ENCODE measurements around the gene LTA4H.
"Not testable (repeated sequence)": the region's sequence is repeated elsewhere in the genome, so short reads cannot be mapped to it uniquely, and the experiment has no call there.

Gene LTA4H

DNA sequence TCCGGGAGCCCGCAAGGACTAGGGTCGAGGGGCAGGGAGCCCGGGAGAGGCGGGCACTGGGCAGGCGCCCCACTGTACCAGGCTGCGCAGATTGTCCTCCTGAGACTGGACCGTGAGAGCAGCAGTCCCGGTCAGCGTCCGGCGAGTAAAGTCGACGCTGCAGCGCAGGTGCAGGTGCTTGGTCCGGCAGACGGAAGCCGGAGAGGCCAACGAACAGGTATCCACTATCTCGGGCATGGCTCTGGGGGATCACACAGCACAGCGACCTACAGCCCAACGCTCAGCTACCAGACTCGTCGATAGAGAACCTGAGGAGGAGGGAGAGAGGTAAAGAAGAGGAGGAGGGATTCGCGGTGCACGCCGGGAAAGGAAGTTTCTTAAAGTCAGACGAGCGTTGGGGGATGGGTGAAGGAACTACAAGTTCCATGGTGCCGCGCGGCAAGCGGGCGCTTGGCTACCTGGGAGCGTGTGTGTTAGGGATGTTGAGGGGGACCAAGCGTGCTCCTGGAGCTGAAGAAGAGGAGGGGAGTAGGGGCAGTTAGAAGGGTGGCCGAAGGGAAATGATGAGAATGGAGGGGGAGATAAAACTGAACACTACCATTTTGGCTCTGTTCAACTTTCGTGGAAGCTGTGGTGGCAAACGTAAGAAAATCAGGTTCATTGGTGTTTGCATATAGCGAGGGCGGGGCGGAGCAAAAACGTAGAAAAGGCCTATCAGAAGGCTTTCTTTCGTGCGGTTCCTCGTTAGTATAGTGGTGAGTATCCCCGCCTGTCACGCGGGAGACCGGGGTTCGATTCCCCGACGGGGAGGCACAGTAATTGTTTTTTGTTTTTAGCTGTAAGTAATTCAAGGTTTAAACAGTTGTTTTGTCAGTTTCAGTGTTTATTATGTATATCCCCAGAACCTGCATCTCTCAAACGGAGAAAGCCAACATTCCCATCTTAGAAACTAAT, at the start of gene LTA4H:
TSS of gene LTA4H (minus strand) at position 305 of the 954 bp plus-strand sequence. CDS start at position 237, 68 bp downstream.
- DNase-seq (ENCODE audit: low read depth in 3 of 3), result peak; percentile 87 to 95 (median 94)

DNA sequence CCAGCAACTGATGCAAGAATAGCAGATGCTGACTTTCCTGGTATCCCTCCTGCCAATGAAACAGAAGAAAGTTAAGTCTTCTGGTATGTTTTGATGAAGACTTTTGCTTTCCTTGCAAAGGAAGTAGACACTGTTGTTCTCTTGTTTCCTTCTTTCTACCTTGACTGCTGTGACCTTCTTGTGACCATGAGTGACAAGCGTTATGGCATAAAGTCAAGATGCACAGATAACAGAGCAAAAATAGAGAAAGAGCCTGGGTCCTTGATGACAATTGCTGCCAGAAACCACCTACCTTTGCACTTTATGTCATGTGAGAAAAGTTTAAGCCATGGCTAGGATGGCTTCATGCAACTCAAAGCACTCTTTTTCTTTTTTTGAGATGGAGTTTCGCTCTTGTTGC, 49.2 kb upstream of the LTA4H start:
- no peak for DNase-seq (ENCODE audit: low read depth in 3 of 3)

DNA sequence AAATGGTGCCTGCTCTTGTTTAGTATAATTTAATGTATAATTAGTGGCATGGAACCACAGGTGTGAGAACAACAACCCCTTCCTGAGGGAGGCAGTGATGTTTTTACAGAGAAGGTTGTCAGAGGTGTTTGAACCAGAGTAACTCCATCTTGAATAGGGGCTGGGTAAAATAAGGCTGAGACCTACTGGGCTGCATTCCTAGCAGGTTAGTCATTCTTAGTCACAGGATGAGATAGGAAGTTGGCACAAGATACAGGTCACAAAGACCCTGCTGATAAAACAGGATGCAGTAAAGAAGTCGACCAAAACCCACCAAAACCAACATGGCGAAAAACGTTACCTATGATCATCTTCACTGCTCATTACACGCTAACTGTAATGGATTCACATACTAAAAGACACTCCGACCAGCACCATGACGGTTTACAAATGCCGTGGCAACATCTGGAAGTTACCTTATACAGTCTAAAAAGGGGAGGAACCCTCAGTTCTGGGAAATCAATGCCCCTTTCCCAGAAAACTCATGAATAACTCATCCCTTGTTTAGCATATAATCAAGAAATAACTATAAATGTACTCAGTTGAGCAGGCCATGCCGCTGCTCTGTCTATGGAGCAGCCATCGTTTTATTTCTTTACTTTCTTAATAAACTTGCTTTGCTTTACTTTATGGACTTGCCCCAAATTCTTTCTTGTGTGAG, 47.8 kb upstream of the LTA4H start:
- no peak for DNase-seq (ENCODE audit: low read depth in 3 of 3)

DNA sequence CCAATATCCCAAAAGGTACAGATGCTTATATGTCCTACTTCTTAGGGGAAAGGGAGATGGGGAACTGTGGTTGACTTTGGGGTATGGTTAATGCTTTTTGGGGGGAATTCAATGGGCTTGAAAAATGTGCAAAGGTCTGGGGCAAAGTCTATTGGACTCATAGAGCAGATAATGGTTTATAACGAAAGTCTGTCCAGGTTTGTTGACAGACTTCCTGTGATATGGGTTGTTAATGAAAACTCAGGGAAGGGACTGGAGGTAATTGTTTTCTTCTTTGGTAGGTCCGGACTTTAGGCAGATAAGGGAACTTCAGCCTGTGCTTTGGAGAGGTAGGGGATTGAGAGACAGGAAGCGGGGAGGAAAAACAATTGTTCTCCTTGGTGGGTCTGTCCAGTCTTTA, 46.2 kb upstream of the LTA4H start:
- DNase-seq (ENCODE audit: low read depth in 3 of 3), result no peak

DNA sequence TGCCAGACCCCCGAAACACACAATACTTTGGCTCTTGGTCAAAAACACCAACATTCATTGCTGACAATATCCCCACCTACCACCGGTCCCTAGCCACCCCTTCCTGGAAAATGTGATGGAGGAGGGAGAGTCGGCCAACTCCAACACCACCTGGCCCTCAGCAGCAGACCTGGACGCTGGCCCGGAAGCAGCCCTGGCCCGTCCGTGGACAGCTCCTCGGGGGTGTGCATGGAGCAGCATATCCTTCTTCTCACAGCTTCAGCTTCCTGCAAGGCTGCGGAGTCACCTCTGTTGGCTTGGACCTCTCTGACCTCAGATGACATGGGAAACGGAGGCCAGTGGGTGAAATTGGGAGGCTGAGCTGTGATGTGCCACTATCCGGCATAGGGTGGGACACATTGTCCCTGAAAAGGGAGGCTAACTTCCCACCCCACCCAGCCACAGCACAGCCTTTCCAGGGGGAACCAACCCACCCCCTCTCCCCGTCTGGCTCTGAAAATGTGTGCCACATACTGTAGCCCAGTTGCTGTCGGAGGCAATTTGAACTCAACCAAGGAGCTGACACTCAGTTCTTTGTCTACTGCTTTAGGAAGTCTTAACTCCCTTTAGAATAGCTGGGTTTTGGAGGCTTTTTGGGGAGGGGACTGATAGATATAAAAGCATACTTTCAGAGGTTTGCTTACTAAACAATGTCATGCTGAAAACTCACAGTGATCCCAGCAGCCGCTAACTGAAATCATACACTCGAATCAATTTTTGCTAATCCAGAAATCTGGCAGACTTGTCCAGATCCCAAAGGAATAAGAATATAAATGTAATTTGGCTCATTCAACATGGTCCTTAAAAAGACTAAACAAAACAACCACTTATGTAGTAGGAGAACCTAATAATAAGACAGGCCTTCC, 43.1 kb upstream of the LTA4H start:
- no peak for DNase-seq (ENCODE audit: low read depth in 3 of 3)

DNA sequence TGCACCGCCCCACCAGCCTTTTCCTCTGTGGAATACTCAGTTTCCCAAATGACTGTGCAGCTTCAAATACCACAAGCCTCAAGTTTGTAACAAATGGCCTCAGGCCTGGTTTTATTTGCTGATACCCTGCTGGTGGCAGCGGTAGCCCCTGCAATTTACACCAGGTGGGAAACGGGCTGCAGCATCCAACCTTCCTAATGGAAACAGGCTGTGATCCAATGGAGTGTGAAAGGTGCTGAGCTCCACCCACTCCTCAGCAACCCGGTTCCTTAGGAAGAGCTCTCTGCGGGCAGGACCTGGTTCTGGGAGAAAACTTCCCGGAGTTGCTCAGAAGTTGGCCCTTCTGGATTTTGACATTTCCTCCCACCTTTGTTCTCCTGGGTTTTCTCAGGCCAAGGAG, 41.7 kb upstream of the LTA4H start:
- no peak for DNase-seq (ENCODE audit: low read depth in 3 of 3)

DNA sequence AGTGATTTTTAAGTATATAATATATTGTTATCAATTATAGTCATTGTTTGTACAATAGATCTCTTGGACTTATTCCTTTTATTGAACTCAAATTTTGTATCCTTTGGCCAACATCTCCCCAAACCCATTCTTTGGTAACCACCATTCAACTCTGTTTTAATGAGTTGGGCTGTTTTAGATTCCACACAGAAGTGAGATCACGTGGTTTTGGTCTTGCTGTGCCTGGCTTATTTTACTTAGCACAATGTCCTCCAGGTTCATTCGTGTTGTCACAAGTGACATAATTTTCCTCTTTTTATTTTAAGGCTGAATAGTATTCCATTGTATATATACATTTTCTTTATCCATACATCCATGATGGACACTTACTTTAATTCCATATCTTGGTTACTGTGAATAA, 40.2 kb upstream of the LTA4H start:
- no peak for DNase-seq (ENCODE audit: low read depth in 3 of 3)

DNA sequence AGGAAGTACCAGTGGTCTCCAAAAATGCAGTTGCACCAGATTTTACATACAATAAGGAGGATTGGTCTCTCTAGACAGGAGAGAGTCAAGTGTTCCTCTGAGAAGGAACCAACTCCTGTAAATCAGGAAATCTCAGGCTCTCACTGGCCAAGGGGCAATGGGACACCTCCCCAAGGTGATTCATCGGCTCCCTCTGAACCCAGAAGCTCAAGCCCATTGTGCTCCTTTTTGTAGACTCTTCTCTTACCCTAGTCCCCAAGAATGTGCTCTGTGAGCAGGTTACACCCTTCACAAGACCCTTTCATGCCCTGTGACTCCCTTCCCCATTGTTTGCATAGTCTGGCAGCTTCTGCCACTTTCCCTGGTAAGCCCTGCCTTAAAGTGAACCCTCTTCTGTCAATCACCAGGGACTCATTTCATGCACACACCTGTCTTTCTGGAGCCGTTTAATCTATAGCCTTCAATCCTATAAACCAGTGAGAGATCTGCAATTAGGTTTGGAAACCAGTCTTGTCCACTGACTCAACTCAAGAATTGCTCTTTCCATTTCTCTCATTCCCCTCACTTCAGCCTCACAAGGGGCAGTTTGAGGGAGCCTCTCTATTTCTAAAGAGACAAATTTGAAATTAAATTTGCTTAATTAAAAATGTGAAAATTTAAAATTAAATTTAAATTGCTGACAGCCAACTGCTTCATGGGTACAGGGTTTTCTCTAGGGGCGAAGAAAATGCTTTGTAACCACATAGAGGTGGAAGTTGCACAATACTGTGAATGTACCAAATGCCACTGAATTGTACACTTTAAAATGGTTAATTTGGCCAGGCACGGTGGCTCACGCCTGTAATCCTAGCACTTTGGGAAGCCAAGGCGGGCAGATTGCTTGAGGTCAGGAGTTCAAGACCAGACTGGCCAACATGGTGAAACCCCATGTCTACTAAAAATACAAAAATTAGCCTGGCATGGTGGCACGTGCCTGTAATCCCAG, 38.3 kb upstream of the LTA4H start:
- DNase-seq (ENCODE audit: low read depth in 3 of 3), result no peak

DNA sequence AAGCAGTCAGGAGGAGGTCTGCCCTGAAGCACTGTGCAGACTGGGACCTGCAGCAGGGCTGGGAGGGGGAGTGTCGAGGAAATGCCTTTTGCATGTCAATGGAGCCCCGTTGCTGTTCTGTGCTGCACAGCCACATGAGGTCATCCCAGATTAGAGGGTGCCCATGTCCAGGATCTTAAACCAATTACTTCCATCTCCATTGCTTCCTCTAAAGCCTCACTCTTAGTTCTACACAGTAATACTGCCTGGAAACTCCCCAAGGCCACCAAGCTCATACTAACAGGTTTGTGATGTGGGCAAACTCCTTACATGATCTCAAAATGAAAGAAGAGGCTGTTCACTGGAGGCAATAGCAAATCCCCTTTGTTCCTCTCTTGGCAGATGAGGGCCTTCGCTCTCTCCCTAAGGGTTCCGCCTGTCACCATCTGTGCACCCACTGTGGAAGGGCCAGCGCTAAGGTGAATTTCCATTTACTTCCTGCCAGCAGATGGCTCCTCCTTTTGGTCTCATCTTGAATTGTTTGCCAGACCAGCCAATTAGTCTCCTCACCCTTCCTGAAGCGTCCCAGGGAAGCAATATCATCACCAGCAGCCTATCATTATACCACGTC, 35.4 kb upstream of the LTA4H start:
- DNase-seq (ENCODE audit: low read depth in 3 of 3), result no peak

DNA sequence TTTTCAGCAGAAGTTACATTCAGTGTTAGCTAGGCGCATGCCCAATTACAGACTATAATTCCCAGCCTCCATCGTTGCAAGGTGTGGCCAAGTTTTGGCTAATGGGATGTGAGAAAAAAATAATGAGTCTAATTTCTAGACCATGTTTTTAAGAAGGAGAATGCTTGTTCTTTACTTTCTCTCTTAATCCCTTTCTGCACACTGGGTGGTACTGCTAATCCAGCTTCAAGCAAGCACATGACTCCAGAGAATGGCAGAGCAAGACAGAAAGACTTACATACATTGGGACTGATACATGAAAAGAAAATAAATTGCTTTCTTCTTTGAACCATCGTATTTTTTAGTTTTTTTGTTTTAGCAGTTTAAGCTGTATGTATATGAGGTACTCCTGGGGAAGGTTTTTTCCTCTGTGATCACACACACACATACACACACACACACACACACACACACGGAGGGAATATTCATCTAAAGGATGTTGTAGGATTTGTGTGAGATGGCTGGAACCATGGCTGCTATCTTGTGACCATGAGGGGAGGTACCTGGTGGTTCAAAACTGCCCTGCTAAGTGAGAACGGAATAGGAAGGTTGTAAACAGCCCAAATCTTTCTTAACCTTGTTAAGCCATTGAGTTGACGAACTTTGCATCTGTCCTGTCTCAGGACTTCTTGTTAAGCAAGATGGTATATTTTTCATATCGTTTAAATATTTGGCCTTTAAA, 34.3 kb upstream of the LTA4H start:
- DNase-seq (ENCODE audit: low read depth in 3 of 3), result no peak

DNA sequence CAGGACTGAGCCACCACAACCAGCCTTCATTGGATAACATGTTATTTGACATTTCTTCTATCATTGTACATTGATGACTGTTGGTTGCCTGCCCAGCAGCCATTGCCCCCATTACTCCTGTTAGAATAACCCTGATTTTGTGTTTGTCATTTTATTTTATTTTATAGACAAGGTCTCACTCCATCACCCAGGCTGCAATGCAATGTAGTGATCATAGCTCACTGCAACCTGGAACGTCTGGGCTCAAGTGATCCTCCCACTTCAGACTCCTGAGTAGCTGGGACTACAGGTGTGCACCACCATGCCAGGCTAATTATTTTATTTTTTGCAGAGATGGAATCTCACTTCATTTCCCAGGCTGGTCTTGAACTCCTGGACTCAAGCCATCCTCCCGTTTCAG, 33.2 kb upstream of the LTA4H start:
- DNase-seq (ENCODE audit: low read depth in 3 of 3), result no peak

DNA sequence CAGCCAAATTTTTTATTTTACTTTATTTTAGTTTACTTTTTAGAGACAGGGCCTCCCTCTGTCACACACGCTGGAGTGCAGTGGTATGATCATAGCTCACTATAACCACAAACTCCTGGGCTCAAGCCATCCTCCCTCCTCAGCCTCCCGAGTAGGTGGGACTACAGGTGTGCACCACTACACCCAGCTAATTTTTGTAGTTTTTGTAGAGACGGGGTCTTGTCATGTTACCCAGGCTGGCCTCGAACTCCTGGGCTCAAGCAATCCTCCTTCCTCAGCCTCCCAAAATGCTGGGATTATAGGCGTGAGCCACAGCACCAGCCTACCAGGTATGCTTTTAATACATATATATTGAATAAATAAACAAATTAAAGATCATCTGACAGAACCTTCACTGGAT, 32.7 kb upstream of the LTA4H start:
- no peak for DNase-seq (ENCODE audit: low read depth in 3 of 3)

DNA sequence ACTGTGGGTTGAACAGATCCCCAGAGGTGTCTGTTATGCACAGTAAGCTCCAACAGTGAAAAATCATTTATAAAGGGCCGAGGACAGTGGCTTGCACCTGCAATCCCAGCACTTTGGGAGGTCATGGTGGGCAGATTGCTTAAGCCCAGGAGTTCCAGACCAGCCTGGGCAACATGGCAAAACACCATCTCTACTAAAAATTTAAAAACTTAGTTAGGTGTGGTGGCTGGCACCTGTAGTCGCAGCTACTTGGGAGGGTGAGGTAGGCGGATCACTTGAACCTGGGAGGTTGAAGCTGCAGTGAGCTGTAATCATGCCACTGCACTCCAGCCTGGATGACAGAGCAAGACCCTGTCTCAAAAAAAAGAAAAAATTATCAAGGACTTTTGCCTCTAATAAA, 30.4 kb upstream of the LTA4H start:
- DNase-seq (ENCODE audit: low read depth in 3 of 3), result not testable (repeated sequence)

DNA sequence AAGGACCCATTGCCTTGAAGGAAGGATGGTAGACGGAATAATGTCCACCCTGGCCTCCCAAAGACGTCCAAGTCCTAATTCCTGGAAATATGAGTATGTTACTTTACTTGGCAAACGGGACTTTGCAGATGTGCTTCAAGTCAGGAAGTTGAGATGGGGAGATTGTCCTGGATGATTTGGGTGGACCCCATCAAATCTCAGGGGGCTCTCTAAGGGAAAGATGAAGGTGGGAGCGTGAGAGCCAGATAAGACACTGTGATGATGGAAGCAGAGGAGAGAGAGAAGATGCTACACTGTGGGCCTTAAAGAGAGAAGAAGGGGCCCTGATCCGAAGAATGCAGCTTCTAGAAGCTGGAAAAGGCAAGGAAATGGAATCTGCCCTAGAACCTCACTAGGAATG, 29.6 kb upstream of the LTA4H start:
- DNase-seq (ENCODE audit: low read depth in 3 of 3), result no peak

DNA sequence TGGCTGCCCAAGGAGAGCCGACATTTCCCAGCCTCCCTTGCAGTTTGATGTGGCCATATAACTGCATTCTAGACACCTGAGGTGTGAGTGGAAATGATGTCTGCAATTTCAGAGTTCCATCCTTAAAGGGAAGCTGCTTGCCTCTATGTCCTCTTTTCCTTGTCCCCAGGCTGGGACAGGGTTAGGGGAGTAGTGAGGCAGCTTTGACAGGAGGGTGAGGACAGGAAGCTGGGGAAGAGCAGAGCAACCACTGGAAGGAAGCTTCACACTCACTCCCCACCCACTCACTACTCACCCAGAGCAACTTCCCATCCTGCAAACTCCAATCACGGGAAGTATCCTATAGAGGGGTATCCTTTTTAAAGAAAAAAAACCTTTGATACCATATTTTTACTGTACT, 28.9 kb upstream of the LTA4H start:
- DNase-seq (ENCODE audit: low read depth in 3 of 3), result no peak

DNA sequence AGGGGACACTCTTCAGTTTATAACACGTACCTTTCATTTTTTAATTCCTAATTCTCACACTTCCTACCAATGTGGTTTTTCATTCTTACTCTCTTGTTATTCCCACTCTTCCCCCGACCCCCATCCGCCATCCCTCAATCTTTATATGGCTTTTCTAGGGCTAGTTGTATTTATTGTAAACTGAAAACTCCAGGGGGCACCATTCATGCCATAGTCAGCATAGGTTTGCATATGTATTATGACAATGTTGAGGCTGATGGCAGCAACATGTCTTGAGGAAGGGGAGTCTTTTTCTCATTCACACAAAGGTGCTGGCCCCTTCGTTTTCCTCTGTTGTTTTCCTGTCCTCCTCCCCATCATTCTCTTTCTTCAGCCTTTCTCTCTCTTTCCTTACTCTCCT, 27.7 kb upstream of the LTA4H start:
- no peak for DNase-seq (ENCODE audit: low read depth in 3 of 3)

DNA sequence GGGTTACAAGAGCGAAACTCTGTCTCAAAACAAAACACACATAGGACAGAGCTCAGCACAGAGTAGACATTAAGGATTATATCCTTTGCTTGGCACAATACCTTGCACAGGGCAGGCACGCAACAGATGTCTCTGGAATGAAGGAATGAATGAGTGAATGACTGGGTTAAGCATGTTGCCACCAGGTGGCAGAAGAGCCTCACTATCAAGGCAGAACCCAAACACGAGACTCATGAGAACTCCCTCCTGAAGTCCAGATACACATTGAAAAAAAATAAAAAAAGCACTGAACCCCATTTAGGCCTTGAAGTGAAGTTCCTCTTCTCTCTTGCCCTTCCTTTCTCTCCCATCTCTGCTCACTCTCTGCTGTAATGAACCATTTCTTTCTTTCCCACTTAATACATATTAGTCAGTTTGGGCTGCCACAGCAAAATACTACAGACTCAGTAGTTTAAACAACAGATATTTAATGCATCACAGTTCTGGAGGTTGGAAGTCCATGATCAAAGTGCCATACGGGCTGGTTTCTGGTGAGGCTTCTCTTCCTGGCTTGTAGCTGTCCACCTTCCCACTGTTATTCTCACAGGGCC, 26.6 kb upstream of the LTA4H start:
- peak; percentile 41 to 59 (median 53) for DNase-seq (ENCODE audit: low read depth in 3 of 3)

DNA sequence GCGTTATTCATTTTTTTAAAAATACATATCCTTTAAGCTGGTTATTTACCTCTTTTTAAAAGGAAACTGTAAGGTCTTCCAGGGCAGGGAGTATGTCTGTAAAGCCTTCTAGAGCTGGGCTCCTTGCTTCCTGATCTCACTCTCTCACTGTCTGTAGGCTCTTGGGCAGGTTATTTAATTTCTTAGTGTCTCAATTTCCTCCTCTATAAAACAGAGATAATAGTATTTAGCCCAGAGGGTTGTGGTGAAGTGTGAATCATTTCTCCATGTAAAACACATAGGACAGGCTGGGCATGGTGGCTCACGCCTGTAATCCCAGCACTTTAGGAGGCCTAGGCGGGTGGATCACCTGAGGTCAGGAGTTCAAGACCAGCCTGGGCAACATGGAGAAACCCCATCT, 25.9 kb upstream of the LTA4H start:
- DNase-seq (ENCODE audit: low read depth in 3 of 3), result no peak

DNA sequence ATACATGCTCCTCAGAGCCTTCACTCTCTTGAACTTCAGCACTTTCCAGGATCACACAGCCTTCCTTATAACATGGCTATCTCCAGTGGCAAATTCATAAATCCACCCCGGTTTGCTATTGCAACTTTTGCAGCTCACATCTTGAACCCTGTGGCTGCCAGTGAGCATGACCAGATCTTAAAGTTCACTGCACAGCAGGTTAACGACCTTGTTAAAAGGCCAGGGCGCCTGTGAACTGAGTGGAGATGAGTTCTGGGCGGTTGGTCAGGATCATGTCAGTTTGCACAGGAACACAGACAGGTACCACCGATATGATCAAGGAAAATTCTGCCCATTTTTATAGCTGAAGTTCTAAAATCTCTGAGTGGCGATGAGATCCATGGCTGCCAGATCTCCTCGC, 24.7 kb upstream of the LTA4H start:
- DNase-seq (ENCODE audit: low read depth in 3 of 3), result no peak

All from stimulated activated CD4-positive, alpha-beta T cell treated with anti-CD3 and anti-CD28 coated beads, TNF-alpha, amount 100 ng/mL, for 4 hours (primary cell).